Lung (tissue), 12 donors: Measurements from ENCODE around the gene DPP7. TPM values are rescaled to one million over a fixed set of nuclear protein-coding genes. Genes with fewer than 3 reads are reported as not detected.

Experiments
- ATAC-seq: fragments of 200-7000 bp; cut with Tn5 transposase; one replicate; pipeline ENCODE4 v1.9.1; 2020; ENCODE audit warnings: moderate number of reproducible peaks; ENCODE audit not compliant: insufficient read depth, low FRiP score
- DNase-seq, 3 donors: peaks; one replicate each; pipeline ENCODE4 v3.0.0-alpha.2; 2013 to 2017
- H3K27ac ChIP-seq, 2 donors: one replicate each; pipeline ENCODE4 v1.5.1; 2013; ENCODE audit warnings: mild to moderate bottlenecking in 2 of 2, moderate library complexity in 2 of 2, control low read depth in 1 of 2, inconsistent platforms in 1 of 2, low read depth in 1 of 2, low read length in 1 of 2
- H3K27me3 ChIP-seq, 3 donors: one replicate each; pipeline ENCODE4 v1.5.1; 2013; ENCODE audit warnings: low read length in 2 of 3; ENCODE audit not compliant: control insufficient read depth in 3 of 3, insufficient read depth in 3 of 3
- H3K36me3 ChIP-seq, 4 donors: one replicate each; pipeline ENCODE4 v1.5.1; 2013; ENCODE audit warnings: low read length in 4 of 4, mild to moderate bottlenecking in 1 of 4, moderate library complexity in 1 of 4; ENCODE audit not compliant: control insufficient read depth in 4 of 4, insufficient read depth in 4 of 4
- H3K4me1 ChIP-seq, 5 donors: one replicate each; pipeline ENCODE4 v1.5.1; 2013; ENCODE audit warnings: low read length in 5 of 5, mild to moderate bottlenecking in 2 of 5, moderate library complexity in 1 of 5; ENCODE audit not compliant: control insufficient read depth in 5 of 5, insufficient read depth in 5 of 5
- H3K4me3 ChIP-seq: one replicate; pipeline ENCODE4 v1.5.1; 2013; ENCODE audit warnings: mild to moderate bottlenecking, control low read depth, moderate library complexity
- H3K9ac ChIP-seq, 2 donors: one replicate each; pipeline ENCODE4 v1.5.1; 2013; ENCODE audit warnings: low read length in 2 of 2, control low read depth in 1 of 2; ENCODE audit not compliant: insufficient read depth in 1 of 2
- H3K9me3 ChIP-seq, 4 donors: one replicate each; pipeline ENCODE4 v1.5.1; 2013; ENCODE audit warnings: low read length in 3 of 4, mild to moderate bottlenecking in 1 of 4, moderate library complexity in 1 of 4; ENCODE audit not compliant: control insufficient read depth in 4 of 4, insufficient read depth in 3 of 4
- CTCF ChIP-seq: IDR thresholded peaks from 2 replicates; pipeline ENCODE4 v1.5.1; 2012; ENCODE audit warnings: mild to moderate bottlenecking; ENCODE audit errors: control extremely low read depth, extremely low read depth
- WGBS, 2 donors: extraction: QIAGEN DNeasy Blood & Tissue Kit; methylation state at CpG; one replicate each; pipeline ENCODE4 v1.1.7; 2013; 5-methylcytosine and 5-hydroxymethylcytosine counted together
- polyA plus RNA-seq, 2 donors: library from polyadenylated mRNA; stranded (reverse); fragments of 200-250 nt; gene quantifications; one replicate each; pipeline ENCODE4 v1.2.1, GENCODE V29; 2013
- total RNA-seq, 2 donors: library from RNA; depleted of rRNA in 1 of 2; stranded (reverse); fragments of >200 nt in 1 of 2; gene quantifications; one replicate each; pipeline ENCODE4 v1.2.1, GENCODE V29; 2014 to 2021
- donor health status: control.
- donor health status: control.
- donor health status: Bipolar disorder and iron deficiency.
- donor health status: healthy.
- donor health status: DM: yes; HTN: yes; CAD: no.

The DPP7 gene
- total and polyA plus RNA-seq, 4 donors = 48.0 to 436 (median 228) TPM

DNA sequence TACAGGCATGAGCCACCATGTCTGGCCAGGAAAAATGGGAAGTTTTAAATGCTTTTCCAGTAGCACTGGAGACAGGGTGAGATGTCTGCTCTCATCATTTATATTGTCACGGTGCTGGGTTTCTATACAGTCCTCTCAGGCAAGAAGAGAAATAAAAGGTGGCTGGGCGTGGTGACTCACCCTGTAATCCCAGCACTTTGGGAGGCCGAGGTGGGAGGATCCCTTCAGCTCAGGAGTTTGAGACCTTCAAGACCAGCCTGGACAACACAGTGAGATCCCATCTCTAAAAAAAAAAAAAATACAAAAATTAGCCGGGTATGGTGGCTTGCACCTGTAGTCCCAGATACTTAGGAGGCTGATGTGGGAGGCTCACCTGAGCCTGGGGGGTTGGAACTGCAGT lies 19.7 kb upstream of the DPP7 start:
- no peak for TF ChIP-seq CTCF
- 87% methylated on average over 4 of the region's 4 CpGs for WGBS, 2 donors
- H3K4me1 ChIP-seq = peaks cover 0 to 7% (median 0%) of the 10 kb centered on the region in 5 donors
- DNase-seq = no peak
- H3K27me3 ChIP-seq = peaks cover 10 to 31% (median 19%) of the 10 kb centered on the region in 3 donors
- ATAC-seq = no peak
- H3K9me3 ChIP-seq = peaks cover 0 to 9% (median 0%) of the 10 kb centered on the region in 4 donors
- H3K36me3 ChIP-seq = no peaks in the 10 kb centered on the region
- H3K9ac ChIP-seq = no peak overlapping the region
- H3K4me3 ChIP-seq = no peak overlapping the region
- H3K27ac ChIP-seq = no peak overlapping the region

DNA sequence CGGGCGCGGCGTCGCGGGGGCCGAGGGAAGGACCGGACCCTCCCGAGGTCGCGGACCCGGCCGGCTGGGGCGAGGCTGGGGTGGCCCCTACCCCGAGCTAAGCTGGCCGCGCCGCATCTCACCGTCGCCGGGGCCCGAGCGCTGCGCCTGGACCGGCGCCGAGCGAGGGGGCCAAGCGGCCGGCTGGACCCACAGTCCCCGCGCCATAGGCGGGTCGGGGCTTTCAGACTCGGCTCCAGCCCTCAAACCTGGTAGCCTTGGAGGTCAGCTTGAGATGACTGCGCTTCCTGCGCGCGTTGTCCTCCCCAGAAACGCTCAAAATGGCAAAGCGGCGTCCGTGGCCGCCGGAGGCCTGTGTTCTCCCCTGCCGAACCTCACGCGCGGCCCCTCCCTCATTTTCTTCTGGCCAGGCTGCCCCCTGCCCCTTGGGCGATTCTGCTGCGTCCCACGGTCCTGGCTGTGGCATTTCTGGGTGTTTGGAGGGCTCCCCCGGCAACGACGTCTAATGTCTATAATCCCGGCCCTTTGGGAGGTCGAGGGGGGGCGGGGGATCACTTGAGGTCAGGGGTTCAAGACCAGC lies 15.7 kb upstream of the DPP7 start:
- Histone ChIP-seq H3K4me3 (peak overlapping the region; percentile 76), H3K27me3 (peaks cover 0 to 7% (median 0%) of the 10 kb centered on the region in 3 donors), H3K9me3 (peaks cover 0 to 5% (median 0%) of the 10 kb centered on the region in 4 donors), H3K9ac (no peak overlapping the region), H3K4me1 (peaks cover 0 to 16% (median 6%) of the 10 kb centered on the region in 5 donors), H3K36me3 (no peaks in the 10 kb centered on the region), H3K27ac (peak overlapping the region; percentile 59 to 80)
- no peak for TF ChIP-seq CTCF
- 6 to 8% methylated on average over 57 to 58 of the region's 58 CpGs for WGBS, 2 donors
- ATAC-seq (no peak), DNase-seq (no peak)

- Histone ChIP-seq H3K27me3 (peaks cover 0 to 7% (median 0%) of the 10 kb centered on the region in 3 donors), H3K4me1 (peaks cover 0 to 16% (median 6%) of the 10 kb centered on the region in 5 donors), H3K4me3 (peak overlapping the region; percentile 76), H3K9me3 (peaks cover 0 to 5% (median 0%) of the 10 kb centered on the region in 4 donors), H3K36me3 (no peaks in the 10 kb centered on the region), H3K9ac (no peak overlapping the region), H3K27ac (peak overlapping the region; percentile 65 to 80)
- 1 to 2% methylated on average over 65 to 86 of the region's 86 CpGs for WGBS, 2 donors
- no peak for TF ChIP-seq CTCF
- DNase-seq (peak; percentile 83 to 92 (median 87)), ATAC-seq (peak; percentile 97)
Measured at GRCh38 chr9:137129456-137130175, 15.1 kb upstream of the DPP7 start.
